HepG2 (cell line): Measurements from ENCODE around the gene TAS2R50. TPM values are rescaled to one million over a fixed set of nuclear protein-coding genes. Genes with fewer than 3 reads are reported as not detected.

Source experiments
- ATAC-seq: fragments of 200-7000 bp; cut with Tn5 transposase; 3 replicates; pipeline ENCODE4 v1.9.1; 2020; ENCODE audit warnings: mild to moderate bottlenecking, moderate library complexity
- BruUV-seq: library from RNA; stranded (reverse); fragments of 400-500 nt; replicated peaks from 2 replicates; lab custom pipeline; 2021; lab: Mats Ljungman, UMichigan
- CTCF ChIA-PET: fragments of 300-600 bp; formaldehyde crosslinking; extraction: SDS; loops from one replicate; lab custom pipeline; 2021; ENCODE audit warnings: low total read pairs, inconsistent platforms, low intra/inter-chr PET ratio; lab: Yijun Ruan, JAX
- POLR2A ChIA-PET: fragments of 350-600 bp; sonication (Branson Sonifier 250); formaldehyde crosslinking; loops from one replicate; lab custom pipeline; 2020; ENCODE audit warnings: antibody characterized with exemption, inconsistent platforms; lab: Yijun Ruan, JAX
- DNase-seq: peaks from one replicate; pipeline ENCODE4 v3.0.0-alpha.2; 2015; ENCODE audit warnings: low spot score
- FAIRE-seq: peaks from 3 replicates; lab custom pipeline; 2011; peaks lifted over from hg19 to GRCh38; lab: Jason Lieb, UNC
- H2AFZ ChIP-seq: one replicate; pipeline ENCODE4 v1.6.1; 2011; ENCODE audit warnings: low read length, inconsistent platforms
- H3K27ac ChIP-seq: fragments of 300-600 bp; 3 replicates; pipeline ENCODE4 v1.8.0; 2011; ENCODE audit warnings: mixed run types, mild to moderate bottlenecking, mixed read lengths, low read length, inconsistent platforms; ENCODE audit not compliant: insufficient read depth; ENCODE audit errors: extremely low read length
- H3K27me3 ChIP-seq, 2 experiments: fragments of 200-600 bp in 1 of 2; 2 replicates in 1 of 2; 3 replicates in 1 of 2; pipeline versions ENCODE4 v1.6.0 to v1.8.0; 2011; ENCODE audit warnings: low read length in 2 of 2, mild to moderate bottlenecking in 2 of 2, moderate library complexity in 2 of 2, inconsistent platforms in 1 of 2; ENCODE audit not compliant: insufficient read depth in 2 of 2, control insufficient read depth in 1 of 2
- H3K36me3 ChIP-seq, 2 experiments: fragments of 200-600 bp in 1 of 2; replicated peaks in 1 of 2; 2 replicates in 1 of 2; 3 replicates in 1 of 2; pipeline versions ENCODE4 v1.5.1 to v1.8.0; 2011; ENCODE audit warnings: low read length in 2 of 2, inconsistent platforms in 1 of 2; ENCODE audit not compliant: insufficient read depth in 2 of 2, control insufficient read depth in 1 of 2
- H3K4me1 ChIP-seq: 2 replicates; pipeline ENCODE4 v1.5.1; 2012; ENCODE audit warnings: low read length, inconsistent platforms; ENCODE audit not compliant: insufficient read depth
- H3K4me2 ChIP-seq: 2 replicates; pipeline ENCODE4 v1.6.0; 2011; ENCODE audit warnings: low read depth, low read length, inconsistent platforms
- H3K4me3 ChIP-seq, 3 experiments: fragments of 200-600 bp in 1 of 3; sonication (generic), shearing (Covaris generic) in 1 of 3; replicated peaks in 1 of 3; 2 replicates each; pipeline ENCODE4 v1.5.1; 2011 to 2016; ENCODE audit warnings: low read length in 3 of 3, inconsistent platforms in 2 of 3, low read depth in 2 of 3, mild to moderate bottlenecking in 2 of 3, control low read depth in 1 of 3, mixed read lengths in 1 of 3; ENCODE audit not compliant: insufficient read depth in 1 of 3
- H3K79me2 ChIP-seq: one replicate; pipeline ENCODE4 v1.6.1; 2011; ENCODE audit warnings: low read length, inconsistent platforms; ENCODE audit not compliant: insufficient read depth
- H3K9ac ChIP-seq: 2 replicates; pipeline ENCODE4 v1.6.0; 2011; ENCODE audit warnings: mild to moderate bottlenecking, low read depth, low read length, inconsistent platforms; ENCODE audit not compliant: insufficient read depth
- H3K9me3 ChIP-seq: 2 replicates; pipeline ENCODE4 v1.5.1; 2012; ENCODE audit warnings: mild to moderate bottlenecking, low read length
- H4K20me1 ChIP-seq: 2 replicates; pipeline ENCODE4 v1.6.0; 2011; ENCODE audit warnings: inconsistent platforms, mild to moderate bottlenecking, low read length, moderate library complexity; ENCODE audit not compliant: insufficient read depth
- DMAP1 ChIP-seq: IDR thresholded peaks from 2 replicates; pipeline ENCODE4 v1.6.1; 2016
- EP300 ChIP-seq, 3 experiments: sonication (generic) in 1 of 3; formaldehyde crosslinking in 1 of 3; IDR thresholded peaks; 2 replicates each; pipeline versions ENCODE4 v1.5.1 to v1.6.1; 2011 to 2020; ENCODE audit warnings: low read depth in 2 of 3, low read length in 2 of 3, borderline replicate concordance in 1 of 3, improper control_type of control experiment in 1 of 3, mild to moderate bottlenecking in 1 of 3, missing genetic modification reagents in 1 of 3, moderate library complexity in 1 of 3
- GLI4 ChIP-seq: sonication (generic); formaldehyde crosslinking; IDR thresholded peaks from 2 replicates; pipeline ENCODE4 v1.5.1; 2020; ENCODE audit warnings: missing genetic modification reagents, mild to moderate bottlenecking, moderate library complexity, borderline replicate concordance
- KDM2A ChIP-seq: sonication (generic); formaldehyde crosslinking; IDR thresholded peaks from 2 replicates; pipeline ENCODE4 v1.4.0; 2020; ENCODE audit warnings: low read depth, missing genetic modification reagents, borderline replicate concordance
- STAG1 ChIP-seq: sonication (generic); formaldehyde crosslinking; IDR thresholded peaks from 2 replicates; pipeline ENCODE4 v1.4.0; 2020; ENCODE audit warnings: missing genetic modification reagents
- TARDBP ChIP-seq: sonication (generic); formaldehyde crosslinking; IDR thresholded peaks from 2 replicates; pipeline ENCODE4 v1.8.0; 2022; ENCODE audit warnings: mild to moderate bottlenecking, missing genetic modification reagents
- TCF7L2 ChIP-seq: IDR thresholded peaks from 2 replicates; pipeline ENCODE4 v1.6.1; 2011; ENCODE audit warnings: mild to moderate bottlenecking, low read depth, low read length, moderate library complexity
- TOPORS ChIP-seq: sonication (generic); formaldehyde crosslinking; IDR thresholded peaks from 2 replicates; pipeline ENCODE4 v1.8.0; 2023; ENCODE audit warnings: mild to moderate bottlenecking, missing genetic modification reagents
- ZNF274 ChIP-seq: sonication (generic); formaldehyde crosslinking; IDR thresholded peaks from 2 replicates; pipeline ENCODE4 v1.5.1; 2020; ENCODE audit warnings: mild to moderate bottlenecking, missing genetic modification reagents
- ZNF30 ChIP-seq: sonication (generic); formaldehyde crosslinking; IDR thresholded peaks from 2 replicates; pipeline ENCODE4 v1.5.0; 2020; ENCODE audit warnings: mild to moderate bottlenecking, missing genetic modification reagents
- ZNF343 ChIP-seq: sonication (generic); formaldehyde crosslinking; IDR thresholded peaks from 2 replicates; pipeline ENCODE4 v1.4.0; 2020; ENCODE audit warnings: mild to moderate bottlenecking, missing genetic modification reagents
- ZNF557 ChIP-seq: sonication (generic); formaldehyde crosslinking; IDR thresholded peaks from 2 replicates; pipeline ENCODE4 v1.4.0; 2020; ENCODE audit warnings: missing genetic modification reagents
- WGBS: methylation state at CpG from one replicate; pipeline ENCODE4 v1.1.6; 2017; ENCODE audit warnings: low lambda C conversion rate; 5-methylcytosine and 5-hydroxymethylcytosine counted together
- in situ Hi-C: cut with HindIII; loops from 2 replicates; pipeline ENCODE4 v1.10.0; 2017; ENCODE audit warnings: low pct_unique_long_range_greater_than_20kb; ENCODE audit not compliant: extremely low pct_ligation_motif_present
- intact Hi-C: fragments of 100-400 bp; cut with micrococcal nuclease; formaldehyde crosslinking; loops from one replicate; pipeline ENCODE4 v1.10.0; 2022; ENCODE audit not compliant: unreplicated experiment
- polyA plus RNA-seq, 8 experiments: library from polyadenylated mRNA; depleted of rRNA in 3 of 8; stranded (reverse) in 7 of 8; unstranded in 1 of 8; fragments of >200 nt; fragmentation: Illumina TruSeq in 4 of 8; extraction: Trizol in 4 of 8; gene quantifications; 2 replicates each; pipeline versions ENCODE4 v1.2.1 to v1.2.3, GENCODE V29; 2011 to 2016; ENCODE audit warnings: low read depth in 4 of 8, missing spikeins in 1 of 8, mixed read lengths in 1 of 8; ENCODE audit not compliant: insufficient read depth in 1 of 8
- total RNA-seq, 5 experiments: library from RNA; depleted of rRNA; stranded (reverse); fragments of >200 nt; fragmentation: Illumina TruSeq; extraction: Trizol; gene quantifications; 2 replicates each; pipeline ENCODE4 v1.2.3, GENCODE V29; 2016; ENCODE audit warnings: low read depth in 1 of 5
- TF ChIP-seq, protein P1 (sequence below): sonication (generic); formaldehyde crosslinking; IDR thresholded peaks from 2 replicates; pipeline ENCODE4 v1.4.0; 2020; ENCODE audit warnings: missing genetic modification reagents
- TF ChIP-seq, protein P2 (sequence below): sonication (generic); formaldehyde crosslinking; IDR thresholded peaks from 2 replicates; pipeline ENCODE4 v1.4.0; 2020; ENCODE audit warnings: low read depth, mild to moderate bottlenecking, missing genetic modification reagents

TAS2R50 gene
- total and polyA plus RNA-seq, 2 of the 13 experiments (the other 11 are each of a cell fraction or from before 2014, with no cell fraction given): 0.17 to 2.2 TPM

DNA sequence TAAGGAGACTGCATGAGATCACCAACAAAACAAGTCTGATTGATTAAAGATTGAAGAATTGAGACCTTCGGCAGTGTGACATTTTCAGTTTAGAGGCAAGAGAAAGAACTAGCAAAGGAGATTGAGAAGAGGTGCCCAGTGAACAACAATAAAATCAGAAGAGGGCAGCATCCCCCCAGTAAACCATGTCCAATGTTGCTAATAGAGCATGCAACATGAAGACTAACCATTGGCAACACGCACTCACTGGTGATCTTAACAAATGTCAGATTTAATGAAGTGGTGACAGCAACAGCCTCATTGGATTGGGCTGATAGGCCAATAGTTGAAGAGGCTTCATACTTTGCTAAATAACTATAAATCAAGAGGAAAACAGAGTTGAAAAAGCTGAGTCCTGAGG lies 26.9 kb downstream of the TAS2R50 start:
- POLR2A ChIA-PET: no interaction called here

DNA sequence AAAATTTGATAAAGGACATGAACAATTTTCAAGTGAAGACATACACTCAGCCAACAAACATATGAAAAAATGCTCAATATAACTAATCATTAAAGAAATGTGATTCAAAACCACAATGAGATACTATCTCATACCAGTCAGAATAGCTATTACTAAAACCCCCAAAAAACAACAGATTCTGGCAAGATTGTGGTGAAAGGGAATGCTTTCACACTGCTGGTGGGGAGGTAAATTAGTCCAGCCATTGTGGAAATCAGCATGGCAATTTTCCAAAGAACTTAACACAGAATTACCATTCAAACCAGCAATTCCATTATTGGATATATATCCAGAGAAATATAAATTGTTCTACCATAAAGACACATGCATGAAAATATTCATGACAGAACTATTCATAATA lies 29.0 kb downstream of the TAS2R50 start:
- TF ChIP-seq DMAP1 (CRISPR knock-in tag): no peak
- TF ChIP-seq ZNF274 (CRISPR knock-in tag): no peak
- TF ChIP-seq, protein P1, sequence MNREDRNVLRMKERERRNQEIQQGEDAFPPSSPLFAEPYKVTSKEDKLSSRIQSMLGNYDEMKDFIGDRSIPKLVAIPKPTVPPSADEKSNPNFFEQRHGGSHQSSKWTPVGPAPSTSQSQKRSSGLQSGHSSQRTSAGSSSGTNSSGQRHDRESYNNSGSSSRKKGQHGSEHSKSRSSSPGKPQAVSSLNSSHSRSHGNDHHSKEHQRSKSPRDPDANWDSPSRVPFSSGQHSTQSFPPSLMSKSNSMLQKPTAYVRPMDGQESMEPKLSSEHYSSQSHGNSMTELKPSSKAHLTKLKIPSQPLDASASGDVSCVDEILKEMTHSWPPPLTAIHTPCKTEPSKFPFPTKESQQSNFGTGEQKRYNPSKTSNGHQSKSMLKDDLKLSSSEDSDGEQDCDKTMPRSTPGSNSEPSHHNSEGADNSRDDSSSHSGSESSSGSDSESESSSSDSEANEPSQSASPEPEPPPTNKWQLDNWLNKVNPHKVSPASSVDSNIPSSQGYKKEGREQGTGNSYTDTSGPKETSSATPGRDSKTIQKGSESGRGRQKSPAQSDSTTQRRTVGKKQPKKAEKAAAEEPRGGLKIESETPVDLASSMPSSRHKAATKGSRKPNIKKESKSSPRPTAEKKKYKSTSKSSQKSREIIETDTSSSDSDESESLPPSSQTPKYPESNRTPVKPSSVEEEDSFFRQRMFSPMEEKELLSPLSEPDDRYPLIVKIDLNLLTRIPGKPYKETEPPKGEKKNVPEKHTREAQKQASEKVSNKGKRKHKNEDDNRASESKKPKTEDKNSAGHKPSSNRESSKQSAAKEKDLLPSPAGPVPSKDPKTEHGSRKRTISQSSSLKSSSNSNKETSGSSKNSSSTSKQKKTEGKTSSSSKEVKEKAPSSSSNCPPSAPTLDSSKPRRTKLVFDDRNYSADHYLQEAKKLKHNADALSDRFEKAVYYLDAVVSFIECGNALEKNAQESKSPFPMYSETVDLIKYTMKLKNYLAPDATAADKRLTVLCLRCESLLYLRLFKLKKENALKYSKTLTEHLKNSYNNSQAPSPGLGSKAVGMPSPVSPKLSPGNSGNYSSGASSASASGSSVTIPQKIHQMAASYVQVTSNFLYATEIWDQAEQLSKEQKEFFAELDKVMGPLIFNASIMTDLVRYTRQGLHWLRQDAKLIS (CRISPR knock-in tag): no peak
- no peak for TF ChIP-seq TCF7L2
- no peak for TF ChIP-seq TOPORS (CRISPR knock-in tag)
- TF ChIP-seq TARDBP (CRISPR knock-in tag): no peak
- TF ChIP-seq GLI4: no peak
- TF ChIP-seq KDM2A (CRISPR knock-in tag): no peak
- TF ChIP-seq ZNF557 (CRISPR knock-in tag): no peak
- TF ChIP-seq, all 625 proteins: peak for 0
- Histone ChIP-seq H3K9me3 (no peaks in the 10 kb centered on the region), H3K79me2 (peaks cover 6% of the 10 kb centered on the region), H2AFZ (no peak overlapping the region), H3K4me3 (no peak overlapping the region), H3K4me2 (no peak overlapping the region), H3K27me3 (no peaks in the 10 kb centered on the region), H3K27ac (no peak overlapping the region), H4K20me1 (no peaks in the 10 kb centered on the region), H3K9ac (no peak overlapping the region), H3K4me1 (no peaks in the 10 kb centered on the region), H3K36me3 (no peaks in the 10 kb centered on the region)
- ChIA-PET POLR2A (no interaction called here), CTCF (no interaction called here)
- BruUV-seq: no TSS peak
- FAIRE-seq: no peak
- in situ Hi-C loops: no loop called here
- ATAC-seq: no peak
- DNase-seq: no peak
- intact Hi-C loops: no loop called here

More for the DNA sequence above, 26.9 kb downstream of the TAS2R50 start:
- TF ChIP-seq ZNF30: no peak
- TF ChIP-seq ZNF343 (CRISPR knock-in tag): no peak
- TF ChIP-seq, protein P2, sequence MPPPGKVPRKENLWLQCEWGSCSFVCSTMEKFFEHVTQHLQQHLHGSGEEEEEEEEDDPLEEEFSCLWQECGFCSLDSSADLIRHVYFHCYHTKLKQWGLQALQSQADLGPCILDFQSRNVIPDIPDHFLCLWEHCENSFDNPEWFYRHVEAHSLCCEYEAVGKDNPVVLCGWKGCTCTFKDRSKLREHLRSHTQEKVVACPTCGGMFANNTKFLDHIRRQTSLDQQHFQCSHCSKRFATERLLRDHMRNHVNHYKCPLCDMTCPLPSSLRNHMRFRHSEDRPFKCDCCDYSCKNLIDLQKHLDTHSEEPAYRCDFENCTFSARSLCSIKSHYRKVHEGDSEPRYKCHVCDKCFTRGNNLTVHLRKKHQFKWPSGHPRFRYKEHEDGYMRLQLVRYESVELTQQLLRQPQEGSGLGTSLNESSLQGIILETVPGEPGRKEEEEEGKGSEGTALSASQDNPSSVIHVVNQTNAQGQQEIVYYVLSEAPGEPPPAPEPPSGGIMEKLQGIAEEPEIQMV (CRISPR knock-in tag): no peak
- TF ChIP-seq EP300 (IDR thresholded peaks at IDR 0.05; ENCODE audit: low read depth in 2 of 2, low read length in 2 of 2): no peak
- no peak for TF ChIP-seq EP300 (CRISPR knock-in tag; IDR thresholded peaks at IDR 0.05; ENCODE audit: borderline replicate concordance)
- peak; percentile 53 for TF ChIP-seq STAG1 (CRISPR knock-in tag)
- Histone ChIP-seq H2AFZ (no peak overlapping the region), H3K9me3 (no peaks in the 10 kb centered on the region), H3K9ac (no peak overlapping the region), H3K4me2 (no peak overlapping the region), H4K20me1 (no peaks in the 10 kb centered on the region), H3K4me1 (no peaks in the 10 kb centered on the region), H3K79me2 (peaks cover 6% of the 10 kb centered on the region), H3K36me3 (no peaks in the 10 kb centered on the region), H3K27ac (no peak overlapping the region), H3K4me3 (no peak overlapping the region), H3K27me3 (no peaks in the 10 kb centered on the region)
- intact Hi-C loops: no loop called here
- in situ Hi-C loops: no loop called here
- DNase-seq: peak; percentile 6
- CTCF ChIA-PET: no interaction called here
- 91% methylated on average over 2 of the region's 2 CpGs for WGBS
- no peak for FAIRE-seq
- no peak for ATAC-seq
- no TSS peak for BruUV-seq
